Femur (tissue), 1 donor: ENCODE measurements around the gene EMILIN3.
A peak's percentile ranks its signal among the peaks of the same experiment; 100 is the strongest.

Source experiments
- DNase-seq: peaks from one replicate; pipeline ENCODE4 v3.0.0-alpha.2; 2017

The EMILIN3 gene

GRCh38 chr20:41366546-41367392 lies at the start of gene EMILIN3:
Gene EMILIN3 (minus strand): TSS chr20:41366818. CDS start chr20:41366634, 184 bp downstream.
- DNase-seq = peak; percentile 62

GRCh38 chr20:41415191-41415590 lies 48.6 kb upstream of the EMILIN3 start:
- DNase-seq = no peak

DNA sequence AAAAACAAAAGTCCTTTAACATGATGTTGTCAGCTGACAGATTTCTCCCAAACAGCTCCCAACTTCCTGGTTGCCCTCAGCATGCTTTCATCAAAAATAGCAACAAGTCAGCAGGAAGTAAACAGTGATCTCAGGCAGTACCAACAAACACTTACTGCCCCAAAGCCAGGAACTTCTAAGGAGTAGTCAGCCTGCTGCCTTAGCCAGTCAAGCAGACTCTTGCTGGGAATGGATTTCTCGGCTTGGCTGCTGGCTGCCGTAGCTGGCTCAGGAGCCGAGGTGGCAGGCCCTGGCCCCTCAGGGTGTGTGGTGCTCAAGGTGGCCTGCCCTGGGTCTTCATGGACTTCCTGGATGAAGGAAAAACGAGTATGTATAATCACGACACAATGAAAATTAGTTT lies 46.6 kb upstream of the EMILIN3 start:
- DNase-seq = no peak

DNA sequence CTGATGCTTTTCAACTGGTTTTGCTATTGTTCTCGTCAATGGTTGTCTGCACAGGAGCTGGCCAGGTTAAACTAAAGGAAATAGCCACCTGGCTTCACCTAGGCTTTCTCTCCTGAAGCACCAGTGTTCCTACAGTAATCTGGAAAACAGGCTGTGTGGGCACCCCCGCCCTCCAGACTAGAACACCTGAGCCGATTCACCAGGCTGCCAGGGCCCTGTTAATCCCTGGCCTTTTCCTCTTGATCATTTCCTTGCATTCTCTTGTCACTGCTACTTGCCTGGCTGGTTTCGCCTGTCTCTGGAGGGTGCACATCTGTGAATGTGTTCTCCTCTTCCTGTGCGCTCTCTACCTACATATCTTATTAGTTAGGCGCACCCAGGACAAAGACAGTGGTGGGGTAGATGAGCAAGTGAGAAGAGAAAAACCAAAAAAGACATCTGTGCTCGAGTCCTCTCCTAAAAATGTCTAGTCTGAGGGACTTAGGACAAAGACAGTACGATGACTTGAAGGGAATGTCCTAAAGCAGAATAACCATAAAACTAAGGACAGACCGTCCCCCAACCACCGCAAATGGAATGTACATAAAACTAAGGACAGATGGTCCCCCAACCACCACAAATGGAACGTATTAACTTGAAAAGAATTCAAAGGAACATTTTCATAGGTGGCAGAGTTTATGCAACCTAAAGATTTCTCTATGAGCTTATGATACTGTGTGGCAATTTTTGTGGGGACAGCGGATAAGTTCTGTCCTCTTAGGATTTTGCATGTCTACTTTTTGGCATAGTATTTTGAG lies 45.9 kb upstream of the EMILIN3 start:
- DNase-seq = no peak

GRCh38 chr20:41411391-41411847 lies 44.8 kb upstream of the EMILIN3 start:
- DNase-seq = no peak

- peak; percentile 86 for DNase-seq
These were observed 42.4 kb upstream of the EMILIN3 start for GRCh38 chr20:41408986-41409385.

DNA sequence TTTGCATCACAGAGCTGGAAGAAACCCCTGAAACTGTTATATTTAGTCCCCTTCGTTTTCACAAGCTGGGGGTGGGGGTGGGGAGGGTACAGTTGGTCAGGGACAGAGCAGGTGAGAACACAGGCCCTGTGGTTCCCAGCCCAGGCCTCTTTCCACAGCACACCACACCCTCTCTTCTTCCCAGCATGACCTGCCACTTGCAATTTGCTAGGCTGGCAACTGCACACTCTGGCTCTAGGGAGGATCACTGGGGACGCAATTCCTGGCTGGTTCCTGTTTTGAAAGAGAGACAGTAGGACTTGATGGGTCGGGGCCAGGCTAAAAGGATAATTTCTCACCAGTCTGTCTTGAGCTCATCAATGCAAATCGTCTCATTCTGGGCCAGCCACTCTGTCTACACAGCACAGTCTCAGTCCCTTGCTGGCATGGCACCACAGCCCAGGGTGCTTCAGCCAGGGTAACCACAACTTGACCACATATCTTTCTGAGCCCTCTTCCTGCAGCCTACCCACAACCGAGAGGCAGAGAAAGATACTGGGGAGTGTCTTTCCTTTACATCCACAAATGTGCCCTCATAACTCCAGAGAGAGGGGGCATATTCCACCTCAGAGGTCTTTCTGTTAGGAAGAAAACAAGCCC lies 41.7 kb upstream of the EMILIN3 start:
- no peak for DNase-seq

- no peak for DNase-seq
These were observed 41.0 kb upstream of the EMILIN3 start for GRCh38 chr20:41407607-41408006.

GRCh38 chr20:41406896-41407444 lies 40.4 kb upstream of the EMILIN3 start:
- no peak for DNase-seq

- DNase-seq = no peak
These were observed 39.7 kb upstream of the EMILIN3 start for GRCh38 chr20:41406353-41406752.

DNA sequence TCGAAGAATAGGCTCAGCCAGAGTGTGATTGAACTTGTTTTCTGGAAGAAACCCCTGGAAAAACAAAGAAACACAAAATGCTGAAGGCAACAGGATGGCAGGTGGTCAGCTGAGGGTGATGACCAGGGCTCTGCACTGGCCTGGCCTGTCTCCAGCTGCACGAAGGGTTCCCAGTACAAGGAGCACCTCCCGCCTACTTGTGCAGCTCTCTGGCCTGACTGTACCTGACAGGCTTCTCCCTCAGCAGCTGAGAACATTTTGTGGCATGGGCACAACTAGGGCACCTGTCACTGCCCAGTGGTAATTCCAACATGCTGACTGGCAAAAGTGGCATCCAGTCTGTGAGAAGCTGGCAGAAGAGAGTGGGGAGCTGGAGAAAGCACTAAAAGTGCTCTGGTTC lies 38.8 kb upstream of the EMILIN3 start:
- no peak for DNase-seq

- DNase-seq = no peak
These were observed 37.0 kb upstream of the EMILIN3 start for GRCh38 chr20:41403604-41404003.

- DNase-seq = peak; percentile 74
These were observed 31.8 kb upstream of the EMILIN3 start for GRCh38 chr20:41398408-41398807.

GRCh38 chr20:41395667-41396664 lies 29.3 kb upstream of the EMILIN3 start:
- DNase-seq = peak; percentile 89

DNA sequence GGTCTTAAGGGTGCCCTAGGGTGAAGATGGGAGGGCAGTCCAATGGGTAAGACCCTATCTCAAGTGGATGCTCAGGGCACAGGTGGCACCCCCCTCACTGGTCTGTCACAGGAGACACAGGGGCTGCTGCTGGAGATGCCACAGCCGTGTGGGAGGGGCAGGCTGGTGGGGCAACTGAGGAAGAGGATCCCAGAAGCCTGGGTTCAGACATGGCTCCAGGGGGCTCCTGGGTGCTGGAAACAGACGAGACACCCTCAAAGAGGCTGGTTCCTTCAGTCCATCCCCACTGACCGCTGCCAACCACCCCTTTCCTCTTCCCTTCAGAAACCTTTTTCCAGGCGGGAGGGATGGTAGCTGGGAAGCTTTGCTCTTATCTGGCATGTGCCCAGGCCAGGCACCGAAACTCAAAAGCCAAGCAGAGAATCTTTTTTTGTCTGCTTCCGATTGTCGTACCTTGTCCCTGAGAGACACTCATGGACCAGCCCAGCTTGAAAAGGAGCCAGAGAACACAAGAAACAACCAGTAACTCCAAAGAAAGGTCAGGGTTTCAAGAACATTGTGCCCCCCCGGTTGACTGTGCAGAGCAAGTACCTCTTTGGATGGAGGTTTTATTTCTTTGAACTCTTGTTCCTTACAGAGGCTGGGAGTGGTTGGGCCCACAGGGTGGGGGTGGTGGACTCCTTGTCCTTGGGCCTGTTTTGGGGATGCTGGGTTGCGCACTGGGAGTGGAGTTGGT lies 28.5 kb upstream of the EMILIN3 start:
- no peak for DNase-seq

DNA sequence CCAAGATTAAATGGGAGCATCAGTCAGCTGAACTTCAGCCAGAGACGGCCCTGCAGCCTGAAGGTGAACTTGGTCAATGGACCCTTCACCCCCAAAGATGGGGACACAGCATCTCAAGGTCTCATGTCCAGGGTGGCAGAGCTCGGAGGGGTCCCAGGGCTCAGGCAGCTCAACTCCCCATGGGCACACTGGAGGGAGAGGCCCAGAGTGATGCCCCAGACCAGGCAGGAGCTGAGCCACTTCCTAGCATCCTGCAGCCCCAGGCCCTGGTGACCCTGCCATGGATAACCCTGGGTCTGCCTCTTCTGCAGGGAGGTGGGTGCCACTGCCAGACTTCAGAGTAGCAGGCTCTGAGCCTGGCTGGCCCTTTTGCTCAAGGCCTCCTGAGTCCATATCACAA lies 27.5 kb upstream of the EMILIN3 start:
- DNase-seq = no peak

GRCh38 chr20:41393705-41394066 lies 27.1 kb upstream of the EMILIN3 start:
- no peak for DNase-seq

DNA sequence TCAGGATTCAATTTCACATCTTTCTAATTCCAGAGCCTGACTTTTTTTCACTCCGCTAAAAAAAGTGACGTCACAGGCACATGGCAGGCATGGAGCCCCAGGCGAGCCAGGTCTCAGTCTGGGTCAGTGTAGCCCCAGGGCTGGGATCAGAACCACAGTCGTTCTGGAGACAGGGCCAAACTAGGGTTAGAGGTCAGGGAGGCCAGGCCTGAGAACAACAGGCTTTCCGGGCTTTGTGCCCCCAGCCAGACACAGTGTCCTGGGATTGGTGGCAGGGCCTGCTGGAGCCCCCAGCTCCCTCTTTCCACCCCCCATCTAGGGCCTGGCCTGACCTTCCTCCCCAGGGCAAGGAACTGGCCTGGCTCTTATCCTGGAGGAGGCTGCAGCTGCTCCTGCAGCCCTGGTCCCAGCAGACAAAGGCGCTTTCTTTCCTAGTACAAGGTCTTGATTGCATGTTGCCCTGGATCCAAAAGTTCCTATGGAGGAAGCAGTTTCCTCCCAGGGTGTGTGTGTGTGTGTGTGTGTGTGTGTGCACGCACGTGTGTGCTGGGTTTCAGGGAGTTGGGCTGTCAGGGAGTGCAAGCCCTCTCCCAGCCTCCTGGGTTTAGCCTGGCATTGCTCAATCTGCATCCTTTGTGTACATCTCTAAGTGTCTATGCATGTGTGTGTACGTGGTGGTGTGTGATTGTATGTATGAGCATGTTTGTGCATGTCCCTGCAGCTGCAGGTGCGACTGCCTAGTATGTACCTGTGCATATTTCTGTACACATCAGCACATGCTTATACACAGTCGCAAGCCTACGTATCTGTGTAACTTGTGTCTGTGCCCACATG lies 26.5 kb upstream of the EMILIN3 start:
- DNase-seq = peak; percentile 80

DNA sequence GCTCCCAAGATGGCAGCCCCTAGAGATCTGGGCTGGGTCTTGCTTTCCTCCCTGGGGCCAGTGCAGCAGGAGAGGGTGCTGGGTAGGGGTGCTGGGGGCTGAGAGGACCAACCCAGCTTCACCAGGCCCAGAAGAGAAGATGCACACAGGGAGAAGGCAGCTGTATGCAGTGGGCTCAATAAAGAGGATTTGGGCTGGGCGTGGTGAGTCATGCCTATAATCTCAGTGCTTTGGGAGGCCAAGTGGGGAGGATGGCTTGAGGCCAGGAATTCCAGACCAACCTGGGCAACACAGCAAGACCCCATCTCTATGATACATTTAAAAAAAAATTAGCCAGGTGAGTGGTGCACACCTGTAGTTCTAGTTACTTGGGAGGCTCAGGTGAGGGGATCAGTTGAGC lies 25.7 kb upstream of the EMILIN3 start:
- DNase-seq = no peak

GRCh38 chr20:41391587-41392001 lies 25.0 kb upstream of the EMILIN3 start:
- no peak for DNase-seq
